ENCODE measurements around the gene ADA.
A peak's percentile ranks its signal among the peaks of the same experiment; 100 is the strongest.

ADA gene

GRCh38 chr20:44625361-44625760 lies 26.1 kb downstream of the ADA start:
- DNase-seq (ENCODE audit: low read depth in 3 of 3, low spot score in 1 of 3) = no peak

- no peak for DNase-seq (ENCODE audit: low read depth in 3 of 3, low spot score in 1 of 3)
Measured at GRCh38 chr20:44624743-44625271, 26.7 kb downstream of the ADA start.

- no peak for DNase-seq (ENCODE audit: low read depth in 3 of 3, low spot score in 1 of 3)
Measured at GRCh38 chr20:44624152-44624551, 27.3 kb downstream of the ADA start.

- no peak for DNase-seq (ENCODE audit: low read depth in 3 of 3, low spot score in 1 of 3)
Measured at GRCh38 chr20:44622501-44623270, 28.8 kb downstream of the ADA start.

GRCh38 chr20:44621939-44622338 lies 29.6 kb downstream of the ADA start:
- no peak for DNase-seq (ENCODE audit: low read depth in 3 of 3, low spot score in 1 of 3)

GRCh38 chr20:44621325-44621724 lies 30.2 kb downstream of the ADA start:
- no peak for DNase-seq (ENCODE audit: low read depth in 3 of 3, low spot score in 1 of 3)

GRCh38 chr20:44620030-44620429 lies 31.5 kb downstream of the ADA start:
- no peak for DNase-seq (ENCODE audit: low read depth in 3 of 3, low spot score in 1 of 3)

- no peak for DNase-seq (ENCODE audit: low read depth in 3 of 3, low spot score in 1 of 3)
Measured at GRCh38 chr20:44619294-44619693, 32.2 kb downstream of the ADA start.

GRCh38 chr20:44618318-44618731 lies 33.2 kb downstream of the ADA start:
- DNase-seq (ENCODE audit: low read depth in 3 of 3, low spot score in 1 of 3) = peak in 2 of 3 donors; percentile 9 to 20

- no peak for DNase-seq (ENCODE audit: low read depth in 3 of 3, low spot score in 1 of 3)
Measured at GRCh38 chr20:44616604-44616964, 34.9 kb downstream of the ADA start.

- no peak for DNase-seq (ENCODE audit: low read depth in 3 of 3, low spot score in 1 of 3)
Measured at GRCh38 chr20:44615876-44616603, 35.5 kb downstream of the ADA start.

- DNase-seq (ENCODE audit: low read depth in 3 of 3, low spot score in 1 of 3) = no peak
Measured at GRCh38 chr20:44615169-44615791, 36.2 kb downstream of the ADA start.

GRCh38 chr20:44614525-44614924 lies 37.0 kb downstream of the ADA start:
- no peak for DNase-seq (ENCODE audit: low read depth in 3 of 3, low spot score in 1 of 3)

- no peak for DNase-seq (ENCODE audit: low read depth in 3 of 3, low spot score in 1 of 3)
Measured at GRCh38 chr20:44613575-44613974, 37.9 kb downstream of the ADA start.

- no peak for DNase-seq (ENCODE audit: low read depth in 3 of 3, low spot score in 1 of 3)
Measured at GRCh38 chr20:44610313-44610962, 41.1 kb downstream of the ADA start.

GRCh38 chr20:44609516-44610312 lies 41.8 kb downstream of the ADA start:
- DNase-seq (ENCODE audit: low read depth in 3 of 3, low spot score in 1 of 3) = peak; percentile 45 to 87 (median 63)

- no peak for DNase-seq (ENCODE audit: low read depth in 3 of 3, low spot score in 1 of 3)
Measured at GRCh38 chr20:44609006-44609515, 42.4 kb downstream of the ADA start.

GRCh38 chr20:44606725-44607441 lies 44.6 kb downstream of the ADA start:
- no peak for DNase-seq (ENCODE audit: low read depth in 3 of 3, low spot score in 1 of 3)

GRCh38 chr20:44603327-44603726 lies 48.2 kb downstream of the ADA start:
- no peak for DNase-seq (ENCODE audit: low read depth in 3 of 3, low spot score in 1 of 3)

- no peak for DNase-seq (ENCODE audit: low read depth in 3 of 3, low spot score in 1 of 3)
Measured at GRCh38 chr20:44601801-44602204, 49.7 kb downstream of the ADA start.

All from stimulated activated CD4-positive, alpha-beta T cell treated with anti-CD3 and anti-CD28 coated beads, TNF-alpha, amount 100 ng/mL, for 1 hour (primary cell).